Keratinocyte (primary cell): Measurements from ENCODE around the gene NAP1L4. TPM values are rescaled to one million over a fixed set of nuclear protein-coding genes. Genes with fewer than 3 reads are reported as not detected.

Experiments
- DNase-seq: peaks from one replicate; pipeline ENCODE4 v3.0.0-alpha.2; 2011; ENCODE audit warnings: low read depth, missing footprints, low spot score
- FAIRE-seq: peaks from 2 replicates; lab custom pipeline; 2011; peaks lifted over from hg19 to GRCh38; lab: Jason Lieb, UNC
- H2AFZ ChIP-seq: 2 replicates; pipeline ENCODE4 v1.6.0; 2012; ENCODE audit warnings: low read length, control low read depth, inconsistent platforms; ENCODE audit not compliant: control insufficient read depth
- H3K27ac ChIP-seq: 2 replicates; pipeline ENCODE4 v1.5.1; 2011; ENCODE audit warnings: low read length; ENCODE audit not compliant: control insufficient read depth, insufficient read depth
- H3K27me3 ChIP-seq: 3 replicates; pipeline ENCODE4 v1.6.0; 2011; ENCODE audit warnings: low read length; ENCODE audit not compliant: control insufficient read depth, insufficient read depth; ENCODE audit errors: extremely low read depth
- H3K36me3 ChIP-seq, 2 experiments: 2 replicates in 1 of 2; 3 replicates in 1 of 2; pipeline ENCODE4 v1.5.1; 2011; ENCODE audit warnings: low read length in 2 of 2, mild to moderate bottlenecking in 1 of 2; ENCODE audit not compliant: control insufficient read depth in 2 of 2, insufficient read depth in 2 of 2; ENCODE audit errors: extremely low read depth in 1 of 2
- H3K4me1 ChIP-seq: 3 replicates; pipeline ENCODE4 v1.5.1; 2011; ENCODE audit warnings: low read length; ENCODE audit not compliant: control insufficient read depth, insufficient read depth; ENCODE audit errors: extremely low read depth
- H3K4me2 ChIP-seq: 3 replicates; pipeline ENCODE4 v1.6.0; 2011; ENCODE audit warnings: low read depth, low read length; ENCODE audit not compliant: control insufficient read depth, insufficient read depth; ENCODE audit errors: extremely low read depth
- H3K4me3 ChIP-seq, 3 experiments: fragments of 200-600 bp in 1 of 3; sonication (generic) in 1 of 3; 2 replicates in 2 of 3; 3 replicates in 1 of 3; pipeline ENCODE4 v1.5.1; 2011 to 2016; ENCODE audit warnings: low read length in 3 of 3, mild to moderate bottlenecking in 3 of 3, control low read depth in 2 of 3, inconsistent platforms in 1 of 3, low read depth in 1 of 3, mixed read lengths in 1 of 3, mixed run types in 1 of 3, moderate library complexity in 1 of 3; ENCODE audit not compliant: control insufficient read depth in 2 of 3, insufficient read depth in 2 of 3; ENCODE audit errors: extremely low read depth in 1 of 3
- H3K79me2 ChIP-seq: 2 replicates; pipeline ENCODE4 v1.6.0; 2012; ENCODE audit warnings: low read length; ENCODE audit not compliant: control insufficient read depth, insufficient read depth
- H3K9ac ChIP-seq: 3 replicates; pipeline ENCODE4 v1.6.0; 2011; ENCODE audit warnings: low read length; ENCODE audit not compliant: control insufficient read depth, insufficient read depth; ENCODE audit errors: extremely low read depth
- H3K9me1 ChIP-seq: 3 replicates; pipeline ENCODE4 v1.6.0; 2011; ENCODE audit warnings: low read length; ENCODE audit not compliant: control insufficient read depth, insufficient read depth; ENCODE audit errors: extremely low read depth
- H3K9me3 ChIP-seq: 2 replicates; pipeline ENCODE4 v1.5.1; 2012; ENCODE audit warnings: low read depth, low read length; ENCODE audit not compliant: control insufficient read depth
- H4K20me1 ChIP-seq: 3 replicates; pipeline ENCODE4 v1.6.0; 2011; ENCODE audit warnings: low read length; ENCODE audit not compliant: control insufficient read depth, insufficient read depth; ENCODE audit errors: extremely low read depth
- CTCF ChIP-seq, 3 experiments: IDR thresholded peaks in 1 of 3; conservative IDR thresholded peaks in 1 of 3; optimal IDR thresholded peaks in 1 of 3; 2 replicates in 2 of 3; 3 replicates in 1 of 3; pipeline versions ENCODE3 to v1.5.1; 2011; ENCODE audit warnings: low read length in 3 of 3, mild to moderate bottlenecking in 3 of 3, moderate library complexity in 2 of 3, control low read depth in 1 of 3, inconsistent platforms in 1 of 3; ENCODE audit not compliant: insufficient read depth in 2 of 3; ENCODE audit errors: extremely low read depth in 1 of 3
- EZH2 ChIP-seq: IDR thresholded peaks from one replicate; pipeline ENCODE4 v1.6.1; 2012; ENCODE audit warnings: inconsistent platforms, mild to moderate bottlenecking, low read length, moderate library complexity
- dilution Hi-C: fragments of 300-500 bp; cut with MboI; formaldehyde crosslinking; loops from one replicate; pipeline ENCODE4 v1.7.0; 2020; ENCODE audit warnings: low sequenced_read_pairs; ENCODE audit not compliant: extremely low pct_ligation_motif_present
- polyA plus RNA-seq, 5 experiments: library from polyadenylated mRNA; depleted of rRNA in 3 of 5; stranded (reverse) in 3 of 5; stranded (forward) in 1 of 5; unstranded in 1 of 5; fragments of >200 nt; gene quantifications; 1 replicate in 1 of 5; 2 replicates in 3 of 5; 3 replicates in 1 of 5; pipeline versions ENCODE4 v1.2.1 to v1.2.3, GENCODE V29; 2011 to 2012; ENCODE audit warnings: missing spikeins in 2 of 5, low read depth in 1 of 5, low replicate concordance in 1 of 5

The NAP1L4 gene
- polyA plus RNA-seq, 1 donor (not counting 4 experiments of a cell fraction or from before 2014, with no cell fraction given), result 136 TPM

GRCh38 chr11:2958251-2958650 is 33.9 kb downstream of the NAP1L4 start:
- no peak overlapping the region for H3K27ac ChIP-seq
- H2AFZ ChIP-seq, result no peak overlapping the region
- H3K27me3 ChIP-seq, result no peaks in the 10 kb centered on the region
- no peak overlapping the region for H3K4me3 ChIP-seq
- no peak for FAIRE-seq
- H3K4me1 ChIP-seq, result peaks cover 4% of the 10 kb centered on the region
- no peak overlapping the region for H3K9ac ChIP-seq
- dilution Hi-C loops, result no loop called here
- H3K9me1 ChIP-seq, result no peaks in the 10 kb centered on the region
- peaks cover 47 to 48% of the 10 kb centered on the region in 2 experiments for H3K36me3 ChIP-seq
- H3K79me2 ChIP-seq, result peaks cover 24% of the 10 kb centered on the region
- no peaks in the 10 kb centered on the region for H4K20me1 ChIP-seq
- DNase-seq, result no peak
- H3K4me2 ChIP-seq, result no peak overlapping the region
- TF ChIP-seq CTCF (optimal IDR thresholded peaks at IDR 0.05 in 1 of 3, IDR thresholded peaks at IDR 0.05 in 1 of 3, conservative IDR thresholded peaks at IDR 0.05 in 1 of 3; ENCODE audit: extremely low read depth in 1 of 3, insufficient read depth in 2 of 3, low read length in 3 of 3) (no peak), EZH2 (no peak)
- H3K9me3 ChIP-seq, result no peaks in the 10 kb centered on the region

- Histone ChIP-seq H3K4me1 (peaks cover 10% of the 10 kb centered on the region), H3K9me3 (no peaks in the 10 kb centered on the region), H3K27ac (no peak overlapping the region), H3K27me3 (no peaks in the 10 kb centered on the region), H2AFZ (no peak overlapping the region), H3K4me3 (no peak overlapping the region), H4K20me1 (peaks cover 3% of the 10 kb centered on the region), H3K4me2 (no peak overlapping the region), H3K79me2 (peaks cover 17% of the 10 kb centered on the region), H3K9ac (no peak overlapping the region), H3K36me3 (peaks cover 47 to 64% of the 10 kb centered on the region in 2 experiments), H3K9me1 (no peaks in the 10 kb centered on the region)
- no peak for FAIRE-seq
- dilution Hi-C loops, result no loop called here
- no peak for TF ChIP-seq CTCF (optimal IDR thresholded peaks at IDR 0.05 in 1 of 3, IDR thresholded peaks at IDR 0.05 in 1 of 3, conservative IDR thresholded peaks at IDR 0.05 in 1 of 3; ENCODE audit: extremely low read depth in 1 of 3, insufficient read depth in 2 of 3, low read length in 3 of 3)
- no peak for DNase-seq
Observed at GRCh38 chr11:2955906-2956476, 36.1 kb downstream of the NAP1L4 start.
